ENCODE data around the gene LRBA.

LRBA gene

DNA sequence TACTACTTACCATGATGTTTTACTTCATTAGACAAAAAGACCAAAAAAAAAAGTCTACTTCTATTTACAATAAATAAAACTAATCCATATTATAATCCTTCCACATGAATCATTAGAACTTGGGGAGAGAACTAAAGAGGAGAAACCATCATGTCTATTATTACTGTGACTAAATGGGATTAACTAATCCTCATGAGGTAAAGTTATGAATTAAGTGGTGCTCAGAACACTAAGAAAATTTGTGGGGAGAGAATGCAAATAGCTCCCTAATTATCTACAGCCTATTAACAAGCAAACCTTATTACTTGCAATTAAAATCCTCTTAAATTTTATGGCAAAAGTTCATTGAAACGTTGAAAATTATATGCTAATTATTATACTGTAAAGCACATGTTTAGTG lies 364.3 kb downstream of the LRBA start:
- DNase-seq (ENCODE audit: low read depth), result no peak
- TF ChIP-seq, protein P1, sequence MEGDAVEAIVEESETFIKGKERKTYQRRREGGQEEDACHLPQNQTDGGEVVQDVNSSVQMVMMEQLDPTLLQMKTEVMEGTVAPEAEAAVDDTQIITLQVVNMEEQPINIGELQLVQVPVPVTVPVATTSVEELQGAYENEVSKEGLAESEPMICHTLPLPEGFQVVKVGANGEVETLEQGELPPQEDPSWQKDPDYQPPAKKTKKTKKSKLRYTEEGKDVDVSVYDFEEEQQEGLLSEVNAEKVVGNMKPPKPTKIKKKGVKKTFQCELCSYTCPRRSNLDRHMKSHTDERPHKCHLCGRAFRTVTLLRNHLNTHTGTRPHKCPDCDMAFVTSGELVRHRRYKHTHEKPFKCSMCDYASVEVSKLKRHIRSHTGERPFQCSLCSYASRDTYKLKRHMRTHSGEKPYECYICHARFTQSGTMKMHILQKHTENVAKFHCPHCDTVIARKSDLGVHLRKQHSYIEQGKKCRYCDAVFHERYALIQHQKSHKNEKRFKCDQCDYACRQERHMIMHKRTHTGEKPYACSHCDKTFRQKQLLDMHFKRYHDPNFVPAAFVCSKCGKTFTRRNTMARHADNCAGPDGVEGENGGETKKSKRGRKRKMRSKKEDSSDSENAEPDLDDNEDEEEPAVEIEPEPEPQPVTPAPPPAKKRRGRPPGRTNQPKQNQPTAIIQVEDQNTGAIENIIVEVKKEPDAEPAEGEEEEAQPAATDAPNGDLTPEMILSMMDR (IDR thresholded peaks at IDR 0.05; ENCODE audit: low read length, missing control alignments), result no peak
- H3K4me3 ChIP-seq (replicated peaks; ENCODE audit: low read depth, low read length), result no peak overlapping the region

DNA sequence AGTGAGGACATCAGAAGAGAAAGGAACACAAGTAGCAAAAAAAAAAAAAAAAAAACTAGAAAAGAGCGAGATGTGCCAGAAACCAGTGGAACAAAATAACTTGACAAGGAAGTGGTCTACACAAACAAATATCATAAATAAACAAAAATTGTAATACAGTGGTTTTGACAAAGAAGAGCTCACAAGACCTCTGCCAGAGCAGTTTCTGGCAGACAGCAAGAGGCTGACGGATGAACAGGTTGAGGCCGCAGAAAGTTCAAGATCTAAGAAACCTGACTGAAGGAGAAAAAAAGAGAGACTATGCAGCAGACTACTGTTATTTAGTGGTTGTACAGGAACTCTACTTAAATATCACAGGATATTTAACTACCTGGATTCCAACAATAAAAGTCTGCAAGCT lies 367.0 kb downstream of the LRBA start:
- DNase-seq (ENCODE audit: low read depth), result no peak
- H3K4me3 ChIP-seq (replicated peaks; ENCODE audit: low read depth, low read length), result no peak overlapping the region
- TF ChIP-seq, protein P1 (IDR thresholded peaks at IDR 0.05; ENCODE audit: low read length, missing control alignments), result no peak

DNA sequence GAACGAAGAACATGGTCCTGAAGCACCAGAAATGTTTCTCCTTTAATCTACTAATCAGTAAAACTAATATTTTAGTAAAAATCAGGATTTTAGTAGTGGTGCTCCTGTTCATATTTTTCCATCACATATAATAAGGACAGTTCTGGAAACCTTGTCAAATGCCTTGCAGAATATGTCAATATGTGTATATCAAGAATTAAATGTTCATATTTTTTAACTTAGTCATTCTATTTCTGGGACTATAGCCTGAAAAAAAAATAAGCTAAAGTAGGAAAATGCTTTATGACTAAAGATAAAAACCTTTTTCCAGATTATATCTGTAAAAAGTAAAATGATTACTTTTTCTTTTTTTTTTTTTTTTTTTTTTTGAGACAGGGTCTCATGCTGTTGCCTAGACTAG lies 368.1 kb downstream of the LRBA start:
- DNase-seq (ENCODE audit: low read depth), result no peak
- no peak overlapping the region for H3K4me3 ChIP-seq (replicated peaks; ENCODE audit: low read depth, low read length)
- TF ChIP-seq, protein P1 (IDR thresholded peaks at IDR 0.05; ENCODE audit: low read length, missing control alignments), result no peak

DNA sequence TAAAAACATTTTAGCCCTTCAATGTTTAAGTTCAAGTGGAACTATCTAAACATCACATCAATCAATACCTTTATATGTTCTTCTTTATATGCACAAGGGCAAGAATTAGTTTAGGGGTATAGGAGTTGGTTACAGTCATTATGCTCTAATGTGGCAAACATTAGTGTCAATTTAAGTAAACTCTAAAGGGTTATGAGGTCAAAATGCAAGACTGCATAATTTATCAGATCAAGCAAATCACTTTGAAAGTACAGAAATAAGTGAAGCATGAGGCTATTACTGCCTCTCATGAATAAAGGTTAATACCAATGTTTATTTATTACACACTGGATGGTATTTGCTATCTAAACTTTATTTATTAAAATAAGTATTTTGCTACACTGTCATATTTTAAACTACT lies 373.5 kb downstream of the LRBA start:
- TF ChIP-seq, protein P1 (IDR thresholded peaks at IDR 0.05; ENCODE audit: low read length, missing control alignments), result no peak
- no peak for DNase-seq (ENCODE audit: low read depth)

DNA sequence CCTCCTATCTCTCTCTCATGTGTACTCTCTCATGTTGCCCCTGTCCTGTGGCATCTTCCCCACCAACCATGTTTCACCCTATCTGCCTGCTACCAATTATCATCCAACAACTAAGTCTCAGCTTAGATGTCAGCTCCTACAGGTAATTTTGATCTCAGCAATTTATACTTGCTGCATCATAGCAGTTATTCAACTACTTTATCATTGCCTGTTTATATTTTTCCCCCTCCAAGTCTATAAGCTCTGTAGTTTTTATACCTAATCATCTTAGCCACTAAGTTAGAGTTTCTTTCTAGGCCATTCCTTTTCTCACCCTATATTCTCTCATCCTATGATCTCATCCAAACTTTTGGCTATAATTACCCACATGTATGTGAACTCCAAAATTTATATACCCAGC lies 382.4 kb downstream of the LRBA start:
- TF ChIP-seq, protein P1 (IDR thresholded peaks at IDR 0.05; ENCODE audit: low read length, missing control alignments), result no peak
- no peak overlapping the region for H3K4me3 ChIP-seq (replicated peaks; ENCODE audit: low read depth, low read length)
- no peak for DNase-seq (ENCODE audit: low read depth)

More for the DNA sequence above, 373.5 kb downstream of the LRBA start:
- H3K4me3 ChIP-seq (replicated peaks; ENCODE audit: low read depth, low read length), result no peak overlapping the region

DNA sequence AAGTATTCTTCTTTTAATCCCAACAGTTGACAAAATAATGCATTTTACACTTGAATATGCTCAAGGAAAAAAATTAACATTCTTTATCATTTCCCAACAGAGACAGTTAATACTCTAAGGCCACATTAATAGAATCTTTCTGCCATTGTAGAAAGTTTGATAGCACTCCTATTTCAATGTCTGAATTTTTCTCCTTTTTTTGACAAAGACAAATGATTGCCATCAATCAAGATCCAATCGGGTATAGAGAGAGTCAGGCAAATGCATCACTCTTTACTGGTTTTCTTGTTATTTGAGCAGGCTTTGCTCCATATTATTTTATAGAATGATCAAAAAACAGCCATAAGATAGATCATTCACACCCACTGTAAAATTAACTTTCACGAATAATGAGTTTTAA lies 387.0 kb downstream of the LRBA start:
- H3K4me3 ChIP-seq (replicated peaks; ENCODE audit: low read depth, low read length), result no peak overlapping the region
- no peak for DNase-seq (ENCODE audit: low read depth)

DNA sequence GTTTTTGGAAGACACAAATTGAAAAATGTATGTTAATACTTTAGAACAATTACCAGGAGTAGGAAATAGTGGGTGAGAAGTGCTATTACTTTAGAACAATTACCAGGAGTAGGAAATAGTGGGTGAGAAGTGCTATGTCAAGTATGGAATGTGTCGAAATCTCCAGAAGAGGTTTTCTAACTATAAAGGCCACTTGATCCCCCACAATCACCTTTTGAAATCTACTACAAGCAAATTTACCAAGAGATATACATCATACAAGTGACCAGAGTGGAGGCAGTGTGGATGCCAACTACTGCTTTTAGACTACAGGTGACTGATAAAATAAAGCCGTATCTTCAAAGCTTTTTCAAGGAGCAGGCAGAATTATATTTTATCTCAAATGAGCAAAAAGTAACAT lies 390.1 kb downstream of the LRBA start:
- TF ChIP-seq, protein P1 (IDR thresholded peaks at IDR 0.05; ENCODE audit: low read length, missing control alignments), result no peak
- H3K4me3 ChIP-seq (replicated peaks; ENCODE audit: low read depth, low read length), result no peak overlapping the region
- DNase-seq (ENCODE audit: low read depth), result no peak

More for the DNA sequence above, 387.0 kb downstream of the LRBA start:
- TF ChIP-seq, protein P1 (IDR thresholded peaks at IDR 0.05; ENCODE audit: low read length, missing control alignments), result no peak

Measured in fibroblast of pulmonary artery (primary cell).